Loucy (cell line): Measurements from ENCODE around the gene RPTOR.

ENCODE experiments used
- CTCF ChIP-seq: fragments of 200-600 bp; sonication (generic); conservative IDR thresholded peaks from 2 replicates; pipeline ENCODE4 v1.5.1; 2014; ENCODE audit warnings: mild to moderate bottlenecking, antibody characterized with exemption, low read length
- EZH2phosphoT487 ChIP-seq: fragments of 200-600 bp; IDR thresholded peaks from 2 replicates; pipeline ENCODE4 v1.6.1; 2018; ENCODE audit warnings: antibody characterized with exemption, mild to moderate bottlenecking, moderate library complexity, borderline replicate concordance

DNA sequence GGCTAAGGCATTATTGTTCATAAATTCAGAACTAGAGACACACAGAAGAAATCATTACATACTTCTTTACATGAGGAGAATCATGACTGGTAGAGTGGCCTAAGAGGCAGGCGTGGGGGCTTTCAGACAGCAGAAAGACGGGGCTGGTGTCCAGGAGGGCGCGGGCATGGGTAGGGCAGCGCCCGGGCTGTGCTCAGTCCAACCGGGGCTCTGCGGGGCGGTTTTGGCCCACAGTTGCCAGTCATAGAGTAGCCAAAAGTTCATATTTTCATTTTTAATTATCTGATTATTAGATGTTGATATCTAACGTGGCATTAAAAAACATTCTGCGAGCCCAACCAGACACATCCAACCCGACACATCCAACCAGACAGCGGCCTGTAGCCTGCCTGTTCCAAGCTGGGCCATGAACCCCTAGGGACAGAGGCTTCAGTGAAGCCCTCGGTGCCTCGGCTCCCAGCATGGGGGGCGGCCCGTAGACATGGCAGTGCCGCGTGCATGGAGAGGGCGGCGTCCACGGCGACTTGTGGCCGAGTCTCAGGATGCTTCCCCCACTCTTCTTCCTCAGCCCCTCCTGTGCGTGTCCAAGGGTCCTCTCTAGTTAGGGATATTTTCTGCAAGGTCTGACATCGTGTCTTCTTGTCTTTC, 284.7 kb downstream of the RPTOR start:
- TF ChIP-seq CTCF (no peak), EZH2phosphoT487 (no peak)
